NCI-H146 treated with DMSO at 0.1 percent for 48 hours (cell line): Measurements from ENCODE around the gene PAM.

Source experiments
- DNase-seq: peaks from one replicate; lab custom pipeline; 2025; ENCODE audit not compliant: unreplicated experiment; lab: John Stamatoyannopoulos, UW

Gene PAM

DNA sequence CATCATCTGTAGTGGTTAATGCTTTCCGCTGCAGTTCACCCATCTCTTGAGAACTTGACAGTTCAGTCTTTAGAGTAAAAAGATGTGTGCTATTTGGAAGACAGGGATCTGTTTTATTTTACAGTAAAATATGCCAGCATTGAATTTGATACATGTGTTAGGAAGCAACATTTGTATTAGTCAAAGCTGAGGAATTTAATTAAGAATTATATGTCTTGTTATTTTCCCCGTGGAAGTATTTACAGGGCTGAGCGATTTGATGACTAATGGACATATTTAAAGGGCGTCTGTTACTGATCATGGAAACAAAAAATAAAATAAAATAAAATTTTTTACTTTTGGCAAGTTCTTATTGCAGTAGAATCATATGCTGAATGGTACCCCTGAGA, 101.3 kb downstream of the PAM start:
- no peak for DNase-seq

DNA sequence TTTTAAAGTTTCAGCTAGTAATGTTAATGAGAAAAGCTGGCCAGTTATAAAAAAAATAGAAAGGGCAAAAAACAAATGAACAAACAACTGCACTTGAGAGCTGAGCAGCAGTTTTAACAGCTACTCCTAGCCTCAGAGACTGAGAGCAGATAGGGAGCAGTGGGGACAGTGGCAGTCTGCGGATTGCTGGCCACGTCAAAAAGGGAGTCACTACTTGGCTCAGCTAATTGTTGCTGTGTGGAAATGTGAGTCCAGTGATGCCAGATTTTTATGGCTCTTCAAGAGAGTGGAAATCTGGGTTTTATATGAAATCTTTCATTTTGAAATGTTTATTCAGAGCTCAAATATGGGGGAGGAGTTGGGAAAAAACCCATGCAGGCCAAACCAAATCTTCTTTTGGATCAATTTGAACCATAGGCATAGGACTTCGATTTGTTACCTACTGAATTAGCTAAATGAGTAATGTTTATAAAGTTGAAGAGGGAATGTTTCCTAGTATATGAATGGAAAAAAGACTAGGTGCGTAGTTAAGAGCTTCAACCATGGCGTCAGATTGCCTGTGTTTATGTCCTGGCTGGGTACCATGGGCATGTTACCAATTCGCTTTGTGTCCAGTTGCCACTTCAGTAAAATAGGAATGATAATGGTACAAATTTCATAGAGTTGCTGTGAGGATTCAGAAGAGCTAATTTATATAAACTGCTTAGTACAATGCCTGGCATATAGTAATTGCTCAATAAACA, 102.1 kb downstream of the PAM start:
- DNase-seq = no peak

DNA sequence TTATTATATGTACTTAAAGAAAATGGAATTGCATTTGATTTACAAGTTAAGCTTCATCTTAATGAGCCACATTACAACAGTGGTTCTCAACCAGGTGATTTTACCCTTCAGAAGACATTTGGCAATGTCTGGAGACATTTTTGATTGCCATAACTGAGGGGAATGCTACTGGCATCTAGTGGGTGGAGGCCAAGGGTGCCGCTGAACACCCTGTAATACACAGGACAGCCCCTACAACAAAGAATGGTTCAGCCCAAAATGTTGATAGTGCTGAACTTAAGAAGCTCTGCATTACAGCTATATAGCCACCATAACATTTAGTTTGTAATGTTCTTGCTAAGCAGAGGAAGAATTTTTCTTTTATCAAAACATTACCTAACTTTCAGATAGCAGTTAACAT, 103.1 kb downstream of the PAM start:
- DNase-seq = no peak

DNA sequence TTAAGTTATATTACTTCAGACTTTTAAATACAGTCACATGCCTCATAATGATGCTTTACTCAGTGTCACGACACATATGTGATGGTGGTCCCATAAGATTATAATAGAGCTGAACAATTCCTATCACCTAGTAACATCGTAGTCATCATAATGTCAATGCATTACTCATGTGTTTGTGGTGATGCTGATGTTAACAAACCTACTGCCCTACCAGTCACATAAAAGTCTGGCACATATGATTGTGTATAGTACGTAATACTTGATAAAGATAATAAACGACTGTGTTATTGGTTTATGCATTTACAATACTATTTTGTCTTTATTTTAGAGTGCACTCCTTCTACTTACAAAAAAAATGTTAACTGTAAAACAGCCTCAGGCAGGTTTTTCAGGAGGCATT, 103.7 kb downstream of the PAM start:
- DNase-seq = no peak

DNA sequence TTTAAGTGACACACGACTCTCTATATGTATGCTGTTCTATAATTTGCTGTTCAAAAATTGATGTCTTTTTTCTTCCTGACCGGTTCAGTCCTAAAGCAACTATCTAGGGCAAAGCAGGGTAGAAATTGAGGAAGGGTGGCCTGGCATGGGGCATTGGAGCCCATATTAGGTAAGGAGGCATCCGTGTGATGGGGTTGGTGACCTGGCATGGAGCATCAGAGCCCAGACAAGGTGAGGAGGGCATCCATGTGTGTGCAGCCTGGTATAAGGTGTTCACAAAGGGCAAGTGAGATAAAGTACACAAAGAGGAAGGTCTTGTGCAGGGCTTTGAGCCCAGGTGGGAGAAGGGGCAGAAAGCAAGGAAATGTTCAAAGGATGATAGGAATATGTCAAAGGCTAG, 104.9 kb downstream of the PAM start:
- no peak for DNase-seq

DNA sequence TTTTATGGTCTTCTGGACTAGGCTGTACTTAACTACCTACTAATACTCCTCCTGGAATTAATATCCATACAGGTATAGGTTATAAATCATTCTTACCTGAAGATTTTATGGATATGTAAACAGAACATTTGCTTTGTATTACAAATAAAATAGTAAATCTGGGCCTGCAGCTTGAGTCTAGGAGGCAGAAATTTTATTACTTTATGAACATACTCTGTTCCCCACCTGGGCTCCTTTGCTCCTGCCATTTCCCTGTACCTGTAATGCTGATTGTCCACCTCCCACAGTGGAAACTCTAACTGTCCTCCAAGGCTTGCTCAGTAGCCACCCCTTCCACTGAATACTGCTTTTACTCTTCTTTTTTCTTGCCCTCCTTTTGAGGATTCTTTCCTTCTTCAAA, 108.0 kb downstream of the PAM start:
- no peak for DNase-seq

DNA sequence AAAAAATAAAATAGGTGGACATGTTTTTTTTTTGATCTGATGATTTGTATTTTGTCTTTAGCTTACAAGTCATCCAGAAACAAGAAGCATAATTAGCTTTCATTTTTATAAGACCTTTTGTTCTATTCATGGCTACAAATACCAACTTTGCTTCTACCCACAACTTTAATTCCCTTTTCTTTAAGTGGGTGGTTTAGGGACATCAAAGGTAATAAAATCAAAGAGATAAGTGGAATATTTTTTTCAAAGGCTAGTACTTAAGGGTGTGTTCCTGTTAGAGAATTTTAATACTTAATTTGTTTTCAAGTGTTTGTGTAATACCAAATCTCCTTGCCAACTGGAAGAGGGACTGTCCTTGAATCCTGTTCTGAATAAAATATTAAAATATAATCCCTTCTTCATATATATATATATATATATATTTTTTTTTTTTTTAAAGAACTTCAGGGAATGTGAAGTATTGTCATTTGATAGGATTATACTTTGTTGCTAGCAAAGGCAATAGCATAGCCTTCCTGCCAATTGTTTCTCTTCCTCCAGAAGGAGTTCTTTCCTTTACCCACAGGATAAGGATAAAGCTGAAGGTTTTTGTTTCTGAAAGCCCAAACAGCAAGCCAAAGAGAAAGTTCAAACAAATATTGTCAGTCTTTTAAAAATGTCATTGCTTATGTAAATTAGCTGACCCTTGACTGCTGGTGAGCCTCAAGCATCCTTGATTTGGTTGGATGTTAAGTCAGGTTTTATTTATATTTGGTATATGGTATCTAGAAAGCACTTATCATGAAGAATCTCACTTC, 108.9 kb downstream of the PAM start:
- DNase-seq = no peak

DNA sequence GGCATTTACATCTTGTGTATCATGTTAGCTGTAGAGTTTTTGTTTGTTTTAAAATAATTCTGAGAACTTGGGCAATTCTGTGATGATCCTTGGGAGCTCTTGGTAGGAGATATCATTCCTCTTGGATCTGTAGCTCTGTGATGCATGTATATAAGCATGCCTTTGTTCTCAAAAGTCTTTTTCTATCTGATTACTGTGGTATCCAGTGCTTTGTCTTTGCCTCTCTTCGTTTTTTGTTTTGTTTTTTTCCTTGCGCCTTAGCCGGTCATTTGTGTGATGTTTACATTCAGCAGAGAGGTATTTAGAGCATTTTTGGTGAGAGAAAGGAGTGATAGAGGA, 110.0 kb downstream of the PAM start:
- no peak for DNase-seq

DNA sequence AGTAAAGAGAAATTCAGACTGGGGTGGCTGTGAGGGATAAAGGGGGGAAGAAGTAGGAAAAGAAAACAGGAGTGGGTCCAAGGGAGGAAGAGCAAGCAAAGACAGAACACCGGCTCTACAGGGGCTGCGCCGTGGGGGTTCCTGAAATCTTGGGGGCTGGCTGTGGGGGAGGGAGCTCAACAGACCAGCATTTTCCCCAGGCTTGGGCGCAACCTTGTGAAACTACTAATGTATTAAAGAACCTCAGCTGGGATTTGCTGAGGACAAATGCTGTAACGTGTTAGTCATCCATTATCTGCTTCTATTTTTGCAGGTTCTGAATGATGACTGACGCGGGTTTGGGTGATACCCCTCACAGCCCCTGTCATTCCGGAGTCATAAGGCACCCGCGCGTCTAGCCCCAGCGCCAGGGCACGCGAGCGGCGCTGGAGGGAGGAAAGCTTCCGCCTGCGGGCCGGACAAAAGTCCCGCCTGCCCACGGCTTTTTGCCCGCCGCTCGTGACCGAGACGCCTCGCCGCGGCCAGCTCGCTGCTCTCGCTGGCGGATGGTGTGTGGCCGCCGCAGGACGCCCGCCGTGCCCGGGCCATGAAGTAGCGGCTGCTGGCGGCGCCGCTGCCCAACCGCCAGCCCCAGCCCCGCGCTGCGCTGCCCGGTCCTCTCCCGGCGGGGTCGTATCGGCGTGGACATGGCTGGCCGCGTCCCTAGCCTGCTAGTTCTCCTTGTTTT, 110.6 kb downstream of the PAM start:
- peak; percentile 6 for DNase-seq

DNA sequence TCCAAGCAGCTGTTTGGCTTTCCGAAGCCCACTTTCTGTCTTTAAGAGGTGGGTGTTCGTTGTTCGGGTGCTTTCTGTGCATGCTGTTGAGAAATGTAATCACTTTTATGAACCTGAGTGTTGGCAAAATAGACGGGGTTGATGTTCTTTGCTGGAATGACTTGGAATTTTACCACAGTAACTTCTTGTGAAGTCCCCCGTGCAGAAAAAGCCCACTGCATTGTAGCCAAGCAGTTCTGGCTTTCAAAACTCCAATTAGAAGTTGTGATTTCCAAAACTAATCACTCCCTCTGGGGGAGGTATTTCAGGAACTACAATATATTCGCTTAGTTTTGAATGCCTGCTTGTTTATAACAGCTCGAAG, 111.1 kb downstream of the PAM start:
- no peak for DNase-seq

DNA sequence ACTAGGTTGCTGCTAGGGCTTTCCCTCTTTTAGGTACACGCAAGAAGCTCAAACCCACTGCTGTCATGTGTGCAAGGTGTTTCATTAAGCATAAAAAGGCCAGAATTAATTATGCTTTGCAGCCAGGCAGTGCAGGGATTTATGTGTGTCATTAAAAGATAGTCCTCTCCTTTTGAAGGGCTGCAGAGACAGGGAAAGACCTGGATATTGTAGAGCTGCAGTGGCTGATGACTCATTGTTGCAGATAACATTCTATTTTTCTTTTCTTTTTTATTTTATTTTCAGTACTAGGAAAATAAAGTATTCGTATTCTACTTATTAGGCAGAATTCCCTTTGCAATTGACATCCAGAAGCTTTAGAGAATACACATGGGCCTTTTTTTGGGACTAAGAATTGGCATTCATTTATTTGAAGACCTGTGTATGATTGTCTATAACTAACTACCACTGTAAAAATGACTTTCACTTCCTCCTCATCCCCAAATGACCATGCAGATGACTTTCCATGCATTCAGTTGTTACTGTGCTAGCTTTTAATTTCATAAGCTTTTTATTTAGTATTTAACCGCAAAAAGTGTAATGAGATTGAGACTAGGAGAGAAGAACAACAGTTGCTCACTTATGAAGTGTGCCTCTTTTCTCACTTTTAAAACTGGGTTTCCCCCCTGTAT, 113.0 kb downstream of the PAM start:
- DNase-seq = no peak

DNA sequence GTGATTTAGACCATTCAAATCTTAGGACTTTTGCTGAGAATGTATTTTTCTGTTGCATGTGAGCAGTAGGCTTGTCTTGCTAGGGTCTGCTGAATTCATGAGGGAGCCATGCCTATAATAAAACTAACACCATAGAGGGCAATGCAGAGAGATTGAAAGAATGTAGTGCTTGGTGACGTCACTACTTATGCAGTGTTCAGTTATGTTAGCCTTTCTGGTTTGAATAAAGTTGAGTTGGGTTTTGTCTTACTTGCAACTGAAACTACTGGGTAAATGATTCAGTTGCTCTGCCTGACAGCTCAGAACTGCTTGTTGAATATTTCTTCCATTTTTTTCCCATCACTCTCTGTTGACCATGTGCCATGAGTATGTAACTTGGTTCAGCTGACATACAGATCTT, 114.1 kb downstream of the PAM start:
- no peak for DNase-seq

DNA sequence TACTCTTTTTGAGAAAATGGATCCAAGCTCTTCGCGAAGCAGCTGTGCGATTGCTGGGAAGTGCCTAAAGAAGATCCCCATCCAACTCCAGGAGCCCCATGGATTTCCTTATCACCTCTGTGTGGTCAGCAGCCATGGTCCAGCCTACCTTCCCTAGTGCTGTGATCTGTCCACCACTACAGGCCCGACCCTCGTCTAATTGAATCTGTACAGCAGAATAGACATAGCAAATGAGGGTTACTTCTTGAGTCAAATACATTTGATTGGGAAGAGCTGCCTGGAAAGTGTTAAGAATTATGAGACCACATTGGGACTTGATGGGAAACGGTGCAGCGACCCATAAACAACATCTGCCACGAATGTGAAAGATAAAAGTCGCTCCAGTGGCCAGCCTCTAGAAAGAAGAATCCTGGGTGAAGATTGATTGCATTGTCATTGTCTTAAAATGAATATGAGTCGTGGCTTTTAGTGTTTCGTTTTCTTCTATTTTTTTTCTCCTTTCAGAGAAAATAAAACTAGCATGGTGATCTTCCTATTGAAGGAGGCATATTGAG, 118.4 kb downstream of the PAM start:
- no peak for DNase-seq

DNA sequence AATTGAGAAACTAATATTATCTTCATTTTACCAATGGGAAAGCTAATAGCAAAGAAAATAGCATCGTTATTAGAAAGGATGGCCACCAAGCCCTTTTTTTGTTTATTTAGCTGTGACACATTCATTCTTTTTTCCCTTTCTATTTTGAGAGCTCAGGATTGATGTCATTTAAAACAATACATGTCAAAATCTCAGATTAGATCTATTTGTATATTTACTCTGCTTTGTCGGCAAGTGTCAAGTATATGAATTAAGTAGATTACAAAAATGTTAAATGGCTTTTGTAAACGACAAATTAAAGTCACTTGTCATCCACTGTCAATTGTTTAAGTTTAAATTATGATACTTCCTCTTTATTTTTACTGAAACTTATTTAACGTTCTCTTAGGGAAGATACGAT, 118.9 kb downstream of the PAM start:
- peak; percentile 67 for DNase-seq

DNA sequence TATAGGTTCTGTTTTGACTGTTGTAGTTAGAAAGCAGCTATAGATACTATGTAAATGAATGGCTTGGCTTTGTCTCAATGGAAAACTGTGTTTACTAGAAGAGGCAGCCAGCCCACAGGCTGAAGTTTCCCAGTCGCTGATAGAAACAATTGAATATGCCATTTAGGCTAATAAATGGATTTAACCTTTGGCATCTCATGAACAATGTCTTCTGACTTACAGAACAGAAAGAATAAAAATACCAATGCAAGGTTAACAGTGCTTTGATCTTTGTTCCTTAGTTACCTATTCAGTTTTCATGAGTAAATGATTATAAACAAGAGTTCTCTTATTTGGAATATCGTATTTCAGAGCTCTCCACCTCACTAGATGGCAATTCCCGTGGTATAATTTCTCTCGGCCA, 120.6 kb downstream of the PAM start:
- no peak for DNase-seq

DNA sequence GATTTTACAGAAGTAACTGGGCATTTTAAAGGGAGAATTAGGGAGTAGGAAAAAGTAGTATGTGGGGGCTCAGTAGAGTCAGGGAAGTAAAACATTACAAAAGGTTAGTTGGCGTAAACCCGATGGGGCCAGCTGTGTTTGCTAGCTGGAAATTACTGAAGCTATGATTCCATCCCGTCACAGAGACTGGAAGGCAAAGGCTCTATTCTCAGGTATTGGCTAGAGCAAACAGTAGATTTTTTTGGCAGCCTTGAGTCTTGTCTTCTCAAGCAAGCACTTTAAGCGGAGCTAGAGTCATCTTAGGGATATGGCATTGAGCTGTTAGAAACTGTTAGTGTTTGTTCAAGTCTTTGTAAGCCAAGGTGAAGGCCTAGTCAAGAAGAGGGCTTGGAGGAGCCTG, 121.5 kb downstream of the PAM start:
- DNase-seq = no peak

DNA sequence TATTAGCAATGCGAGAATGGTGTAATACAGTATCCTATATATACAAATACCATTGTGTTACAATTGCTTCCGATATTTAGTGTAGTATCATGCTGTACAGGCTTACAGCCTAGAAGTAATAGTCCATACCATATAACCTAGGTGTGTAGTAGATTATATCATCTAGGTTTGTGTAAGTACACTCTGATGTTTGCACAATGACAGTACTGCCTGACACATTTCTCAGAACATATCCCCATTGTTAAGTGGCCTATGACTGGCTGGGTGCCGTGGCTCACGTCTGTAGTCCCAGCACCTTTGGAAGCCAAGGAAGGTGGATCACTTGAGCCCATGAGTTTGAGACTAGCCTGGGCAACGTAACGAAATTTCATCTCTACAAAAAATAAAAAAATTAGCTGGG, 124.6 kb downstream of the PAM start:
- DNase-seq = no peak

DNA sequence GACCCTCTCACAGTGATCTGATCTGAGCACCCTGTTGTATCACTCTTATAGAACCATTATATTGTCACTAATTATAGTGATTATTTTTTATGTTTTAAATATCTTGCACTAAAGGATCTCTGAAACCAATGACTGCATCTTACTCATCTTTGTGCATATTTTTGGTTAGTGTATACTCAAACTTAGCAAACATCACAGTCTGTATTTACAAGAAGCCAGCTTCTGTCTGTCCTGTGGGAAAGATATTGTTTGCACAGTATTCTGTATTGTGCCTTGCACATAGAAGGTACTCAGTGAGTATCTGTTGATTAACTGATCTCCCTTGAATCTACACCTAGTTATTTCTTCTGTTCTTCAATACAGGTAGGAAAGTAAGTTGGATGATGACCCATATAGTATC, 131.5 kb downstream of the PAM start:
- no peak for DNase-seq

DNA sequence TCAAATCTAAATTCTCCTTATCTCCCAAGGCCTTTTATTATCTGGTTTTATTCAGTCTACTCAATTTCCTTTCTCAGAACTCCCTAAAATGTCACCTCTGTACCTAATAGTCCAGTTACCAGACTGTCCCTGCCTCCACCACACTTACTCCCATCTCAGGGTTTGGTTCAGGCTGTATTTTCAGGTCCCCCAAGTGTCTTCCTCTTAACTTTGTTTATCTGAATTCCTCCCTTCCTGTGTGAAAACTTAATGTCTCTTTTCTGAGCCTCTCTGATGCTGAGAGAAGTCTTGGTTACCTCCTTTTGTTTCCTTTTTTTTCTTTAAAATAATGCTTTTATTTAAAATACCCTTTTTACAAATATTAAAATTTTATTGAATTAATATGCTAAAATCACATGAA, 133.4 kb downstream of the PAM start:
- DNase-seq = no peak

DNA sequence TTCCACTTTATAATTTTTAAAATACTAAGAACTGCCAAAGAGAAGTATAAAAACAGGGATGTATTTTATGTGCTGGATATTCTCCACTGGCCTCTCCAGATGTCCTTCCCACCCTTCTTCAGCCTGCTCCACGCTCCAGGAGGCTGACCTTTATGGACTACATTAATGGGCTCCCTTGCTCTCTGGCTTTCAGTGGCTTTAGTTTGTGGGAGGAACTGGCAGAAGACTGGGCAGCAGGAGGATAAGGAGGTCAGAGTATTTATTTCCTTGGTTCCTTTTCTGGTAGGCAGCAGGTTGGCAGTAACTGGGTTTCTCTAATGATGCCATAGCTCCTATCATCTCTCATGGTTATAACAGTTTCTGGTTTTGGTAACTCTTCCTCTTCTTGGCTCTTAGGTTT, 133.9 kb downstream of the PAM start:
- DNase-seq = no peak

DNA sequence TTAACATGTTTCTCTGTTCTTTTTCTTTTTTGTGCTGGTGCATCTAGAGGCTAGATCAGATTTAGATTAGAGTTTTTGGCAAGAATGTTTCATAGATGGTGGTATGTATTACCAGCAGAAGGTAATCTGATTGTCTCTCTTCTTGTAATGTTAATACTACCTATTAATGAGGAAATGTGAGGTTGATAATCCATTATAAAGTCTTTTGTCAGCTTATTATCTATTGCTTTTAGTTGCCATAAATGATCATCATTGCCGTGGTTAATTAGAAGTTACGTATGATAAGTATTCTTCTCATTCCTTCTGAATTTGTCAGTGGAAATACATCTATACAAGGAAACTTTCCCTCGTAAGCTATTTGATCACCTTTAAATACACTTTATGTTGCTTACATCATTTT, 135.0 kb downstream of the PAM start:
- DNase-seq = no peak
